Adipose tissue (tissue), 3 donors: Measurements from ENCODE around the gene TRANK1. TPM values are rescaled to one million over a fixed set of nuclear protein-coding genes. Genes with fewer than 3 reads are reported as not detected.
A peak's percentile ranks its signal among the peaks of the same experiment; 100 is the strongest.
"Not testable (repeated sequence)": the region's sequence is repeated elsewhere in the genome, so short reads cannot be mapped to it uniquely, and the experiment has no call there.

Experiments
- H3K27ac ChIP-seq: one replicate; pipeline ENCODE4 v1.5.1; 2013; ENCODE audit warnings: low read depth, low read length
- WGBS, 3 donors: extraction: QIAGEN DNeasy Blood & Tissue Kit; methylation state at CpG; one replicate each; pipeline ENCODE4 v1.1.7; 2013; 5-methylcytosine and 5-hydroxymethylcytosine counted together
- polyA plus RNA-seq, 3 donors: library from polyadenylated mRNA; stranded (reverse); fragments of 200-250 nt; gene quantifications; one replicate each; pipeline ENCODE4 v1.2.3, GENCODE V29; 2013
- donor health status: healthy with polysubstance abuse.
- donor health status: Bipolar disorder and iron deficiency.
- donor health status: healthy.

The TRANK1 gene
- polyA plus RNA-seq, 3 donors: 1.7 to 5.7 (median 2.9) TPM

DNA sequence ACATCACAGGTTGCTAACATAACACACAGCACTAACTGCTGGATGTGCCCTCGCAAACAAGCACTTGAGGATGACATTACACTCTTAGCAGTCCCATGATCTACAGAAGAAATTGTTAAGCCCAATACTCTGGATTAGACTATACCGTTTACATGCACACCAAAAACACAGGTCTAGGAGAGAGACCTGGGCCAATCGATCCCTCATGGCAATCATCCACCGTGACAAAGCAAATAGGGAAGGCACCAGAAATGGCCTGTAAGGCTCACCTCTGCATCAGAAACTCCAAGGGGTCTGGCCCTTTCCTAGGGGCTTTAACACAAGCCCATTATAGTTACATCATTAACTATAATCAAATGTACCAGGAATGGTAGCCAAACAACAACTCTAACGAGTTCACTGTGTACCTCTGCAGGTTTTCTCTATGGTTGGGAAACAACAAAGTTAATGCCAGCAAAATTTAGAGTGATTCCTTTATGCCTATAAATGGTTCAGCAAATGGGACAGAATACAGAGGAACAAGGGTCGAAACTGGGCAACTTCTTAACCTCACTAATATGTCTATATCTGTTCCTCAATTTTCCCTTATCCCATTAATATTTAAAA is 18.5 kb downstream of the TRANK1 start:
- 79 to 93% (median 84%) methylated on average over 6 of the region's 6 CpGs for WGBS, 3 donors
- no peak overlapping the region for H3K27ac ChIP-seq

DNA sequence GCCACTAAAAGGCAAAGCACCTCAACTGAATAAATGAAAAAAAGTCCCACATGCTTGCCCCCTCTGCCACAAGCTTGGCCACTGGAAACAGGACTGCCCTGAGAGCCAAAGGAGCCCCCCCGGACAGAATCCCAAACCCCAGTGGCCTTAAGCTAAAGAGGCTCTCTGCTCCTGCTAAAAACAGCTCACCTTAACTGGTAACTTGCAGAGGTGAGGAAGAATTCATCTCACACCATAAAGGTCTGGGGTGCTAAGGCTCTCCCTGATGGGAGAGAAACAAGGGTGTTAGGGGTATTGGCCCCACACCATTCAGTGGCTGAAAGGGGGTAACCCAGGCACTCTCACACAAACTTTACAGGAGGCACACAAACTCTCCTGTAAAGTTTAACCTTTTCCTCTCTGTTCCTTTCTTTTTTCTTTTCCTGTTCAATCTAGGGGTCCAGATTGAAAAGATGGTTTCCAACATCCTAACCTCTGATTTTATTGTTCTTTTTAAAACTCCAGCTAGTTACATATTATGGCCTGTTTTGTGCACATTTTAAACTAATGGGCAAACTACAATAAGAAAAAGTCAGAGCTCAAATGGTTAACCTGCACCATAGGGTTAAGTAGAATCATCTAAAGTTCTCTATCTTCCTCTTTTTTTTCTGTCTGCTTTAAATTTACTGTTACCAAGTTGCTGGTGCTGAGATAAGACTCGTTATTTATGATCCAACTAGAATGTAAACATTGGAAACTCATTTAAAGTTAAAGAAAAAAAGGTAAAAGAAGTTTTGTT is 19.9 kb downstream of the TRANK1 start:
- 38 to 42% (median 39%) methylated on average over 2 of the region's 2 CpGs for WGBS, 3 donors
- H3K27ac ChIP-seq: no peak overlapping the region

DNA sequence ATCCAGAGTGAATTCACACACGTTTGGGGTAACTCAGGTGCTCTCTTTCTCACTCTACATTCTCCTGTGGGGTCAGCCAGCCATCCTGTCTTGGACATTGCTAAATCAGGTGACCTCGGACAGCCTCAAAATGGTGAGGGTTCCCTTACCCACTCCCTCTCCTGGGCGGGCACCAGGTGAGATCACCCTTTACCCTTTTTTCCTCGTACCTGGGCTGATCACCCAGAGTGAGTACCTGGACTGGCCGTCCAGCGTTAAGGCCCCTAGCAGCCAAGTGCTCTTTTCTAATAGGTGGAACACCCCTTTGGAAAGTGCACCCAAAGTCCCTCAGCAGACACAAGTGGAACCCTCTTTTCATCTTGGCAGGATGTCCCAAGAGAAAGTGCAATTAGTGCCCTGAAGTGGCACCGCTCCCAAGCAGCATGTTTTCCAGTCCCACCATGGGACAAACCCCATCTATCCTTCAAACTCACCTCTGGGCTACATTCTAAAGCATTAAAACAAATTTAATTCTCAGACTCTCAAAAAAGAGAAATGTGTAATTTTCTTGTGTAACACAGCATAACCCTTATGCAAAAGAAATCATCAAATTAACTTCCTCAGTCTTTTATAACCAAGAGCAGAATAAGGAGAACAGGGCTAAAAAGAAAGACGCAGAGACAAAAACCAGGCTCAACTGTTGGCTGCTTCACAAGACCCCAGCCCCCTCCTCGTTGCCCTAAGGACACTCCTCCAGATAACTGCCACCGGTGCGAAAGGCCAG is 20.7 kb downstream of the TRANK1 start:
- no peak overlapping the region for H3K27ac ChIP-seq
- 60 to 76% (median 69%) methylated on average over 11 of the region's 11 CpGs for WGBS, 3 donors

DNA sequence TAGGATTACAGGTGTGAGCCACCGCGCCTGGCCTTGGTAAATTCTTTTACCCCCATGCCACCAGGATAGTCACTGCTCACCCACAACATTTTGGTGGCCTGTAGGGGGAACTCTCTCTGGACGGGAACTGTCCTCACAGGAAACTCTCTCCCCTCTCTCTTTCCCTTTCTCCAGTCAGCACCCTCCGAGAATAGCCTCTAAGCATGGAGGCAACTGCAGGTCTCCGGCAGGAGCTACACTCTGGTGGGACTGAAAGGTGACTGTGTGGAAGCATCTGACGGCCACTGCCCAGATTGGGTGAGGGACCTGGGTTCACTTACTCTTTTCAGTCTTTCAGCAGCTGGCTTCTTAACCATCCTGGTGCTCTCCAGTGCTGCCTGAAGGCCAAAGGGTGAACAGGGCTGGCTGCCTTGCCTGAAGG is 21.3 kb downstream of the TRANK1 start:
- 52 to 80% (median 66%) methylated on average over 6 of the region's 6 CpGs for WGBS, 3 donors
- no peak overlapping the region for H3K27ac ChIP-seq

GRCh38 chr3:36920884-36921567 is 23.8 kb downstream of the TRANK1 start:
- no peak overlapping the region for H3K27ac ChIP-seq
- WGBS, 3 donors: 81 to 99% (median 91%) methylated on average over 7 of the region's 7 CpGs

- 60 to 89% (median 88%) methylated on average over 4 of the region's 4 CpGs for WGBS, 3 donors
- no peak overlapping the region for H3K27ac ChIP-seq
Observed at GRCh38 chr3:36919439-36920160, 25.3 kb downstream of the TRANK1 start.

GRCh38 chr3:36918050-36918449 is 26.8 kb downstream of the TRANK1 start:
- WGBS, 3 donors: 42 to 82% (median 71%) methylated on average over 2 of the region's 2 CpGs
- no peak overlapping the region for H3K27ac ChIP-seq

GRCh38 chr3:36911990-36912804 is 32.7 kb downstream of the TRANK1 start:
- no peak overlapping the region for H3K27ac ChIP-seq
- WGBS, 3 donors: 40 to 56% (median 42%) methylated on average over 4 of the region's 4 CpGs

GRCh38 chr3:36909666-36910065 is 35.2 kb downstream of the TRANK1 start:
- 80 to 97% (median 94%) methylated on average over 1 of the region's 1 CpG for WGBS, 3 donors
- no peak overlapping the region for H3K27ac ChIP-seq

DNA sequence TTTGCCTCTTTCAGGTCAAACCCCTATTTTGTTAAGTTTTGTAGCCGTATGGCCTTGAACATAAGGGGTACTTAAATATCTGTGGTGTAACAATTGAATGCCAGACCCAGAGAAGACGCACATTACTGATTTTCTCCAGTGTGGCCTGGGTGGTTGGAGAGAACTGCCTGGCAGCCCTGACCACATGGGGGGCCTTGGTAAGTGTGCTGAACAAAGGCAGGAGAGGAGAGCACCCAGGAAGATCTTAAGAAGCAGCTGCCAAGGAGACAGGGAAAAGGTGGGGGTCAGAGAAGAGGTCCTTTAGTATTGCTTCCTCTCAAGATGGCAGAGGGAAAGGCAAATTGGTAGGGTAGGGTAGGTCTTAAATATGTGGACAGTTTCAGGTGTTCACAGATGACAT is 35.7 kb downstream of the TRANK1 start:
- H3K27ac ChIP-seq: no peak overlapping the region

GRCh38 chr3:36908647-36909180 is 36.1 kb downstream of the TRANK1 start:
- peak overlapping the region; percentile 83 for H3K27ac ChIP-seq
- WGBS, 3 donors: 54 to 90% (median 63%) methylated on average over 1 of the region's 1 CpG

More for the DNA sequence above, 35.7 kb downstream of the TRANK1 start:
- WGBS, 3 donors: 92 to 98% (median 93%) methylated on average over 2 of the region's 2 CpGs

GRCh38 chr3:36907911-36908646 is 36.8 kb downstream of the TRANK1 start:
- peak overlapping the region; percentile 83 for H3K27ac ChIP-seq
- WGBS, 3 donors: 1 to 43% (median 3%) methylated on average over 15 of the region's 15 CpGs

GRCh38 chr3:36906504-36907149 is 38.2 kb downstream of the TRANK1 start:
- WGBS, 3 donors: 74 to 81% (median 74%) methylated on average over 2 of the region's 2 CpGs

DNA sequence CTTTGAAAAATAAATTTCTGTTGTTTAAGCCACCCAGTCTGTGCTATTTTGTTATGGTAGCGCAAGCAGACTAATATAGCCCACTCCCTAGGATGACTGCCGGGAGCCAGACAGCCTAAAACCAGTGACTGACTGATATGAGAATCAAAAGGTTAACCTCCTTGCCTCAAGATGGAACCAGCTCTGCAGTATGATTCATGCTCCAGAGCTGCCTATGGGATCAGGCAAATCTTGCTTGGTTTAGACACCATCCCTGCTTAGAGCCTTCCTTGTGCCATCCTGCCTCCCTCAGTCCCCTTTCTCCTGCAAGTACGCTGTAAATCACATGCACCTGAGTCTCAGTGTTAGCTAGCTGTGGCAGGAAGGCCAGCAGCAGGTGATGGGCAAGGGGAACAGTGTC is 39.3 kb downstream of the TRANK1 start:
- 96 to 99% (median 96%) methylated on average over 3 of the region's 3 CpGs for WGBS, 3 donors
- no peak overlapping the region for H3K27ac ChIP-seq

More at GRCh38 chr3:36906504-36907149, 38.2 kb downstream of the TRANK1 start:
- H3K27ac ChIP-seq: no peak overlapping the region

DNA sequence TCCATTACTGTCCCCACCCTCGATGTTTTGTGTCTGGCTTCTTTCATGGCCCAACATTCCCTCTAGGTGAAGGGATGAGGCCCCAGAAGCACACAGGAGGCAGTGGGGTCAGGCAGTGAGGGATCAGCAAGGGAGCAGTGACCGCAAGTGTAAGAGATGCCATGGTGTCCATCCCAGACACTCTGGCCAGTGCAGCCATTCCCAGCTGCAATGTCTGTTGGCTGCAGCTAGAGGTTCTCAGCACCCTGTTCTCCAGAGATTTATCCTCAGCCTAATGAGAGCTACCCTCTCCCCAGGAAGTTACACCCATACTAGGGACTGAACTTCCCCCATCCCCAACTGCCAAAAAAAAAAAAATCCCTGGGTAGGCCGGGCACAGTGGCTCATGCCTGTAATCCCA is 40.2 kb downstream of the TRANK1 start:
- 75 to 77% (median 75%) methylated on average over 3 of the region's 3 CpGs for WGBS, 3 donors
- no peak overlapping the region for H3K27ac ChIP-seq

GRCh38 chr3:36904065-36904464 is 40.8 kb downstream of the TRANK1 start:
- 91 to 95% (median 92%) methylated on average over 13 of the region's 13 CpGs for WGBS, 3 donors
- not testable (repeated sequence) for H3K27ac ChIP-seq
